ENCODE data around the gene C15orf61. TPM values are rescaled to one million over a fixed set of nuclear protein-coding genes. Genes with fewer than 3 reads are reported as not detected.

The C15orf61 gene
- total and polyA plus RNA-seq, 2 of the 13 experiments (the other 11 are each of a cell fraction or from before 2014, with no cell fraction given): 2.1 to 6.6 TPM

GRCh38 chr15:67564968-67565345, 44.0 kb downstream of the C15orf61 start (continued):
- no peak for TF ChIP-seq ZNF549 (CRISPR knock-in tag; IDR thresholded peaks at IDR 0.05)
- no peak for TF ChIP-seq TRAFD1 (CRISPR knock-in tag; IDR thresholded peaks at IDR 0.05; ENCODE audit: borderline replicate concordance)

GRCh38 chr15:67569668-67570067, 48.7 kb downstream of the C15orf61 start:
- FAIRE-seq: no peak
- BruUV-seq (replicated peaks): no TSS peak
- intact Hi-C loops (cut with micrococcal nuclease; ENCODE audit: unreplicated experiment): no loop called here
- no peak for TF ChIP-seq ZC3H13 (CRISPR knock-in tag; IDR thresholded peaks at IDR 0.05)
- no peak for TF ChIP-seq REL (CRISPR knock-in tag; conservative IDR thresholded peaks at IDR 0.05)
- no peak for TF ChIP-seq MATR3 (CRISPR knock-in tag; IDR thresholded peaks at IDR 0.05)
- TF ChIP-seq RFX3 (CRISPR knock-in tag; IDR thresholded peaks at IDR 0.05): no peak
- no peak for TF ChIP-seq PHB2 (IDR thresholded peaks at IDR 0.05; ENCODE audit: partially characterized antibody)
- TF ChIP-seq ZNF281 (CRISPR knock-in tag; IDR thresholded peaks at IDR 0.05; ENCODE audit: borderline replicate concordance): no peak
- TF ChIP-seq ZNF549 (CRISPR knock-in tag; IDR thresholded peaks at IDR 0.05): no peak
- no peak for TF ChIP-seq RBM22 (optimal IDR thresholded peaks at IDR 0.05; ENCODE audit: low read length)
- TF ChIP-seq CEBPZ (IDR thresholded peaks at IDR 0.05; ENCODE audit: low read length): no peak
- no peak for TF ChIP-seq TSC22D2 (CRISPR knock-in tag; IDR thresholded peaks at IDR 0.05; ENCODE audit: borderline replicate concordance)
- no peak for TF ChIP-seq ZNF790 (CRISPR knock-in tag; IDR thresholded peaks at IDR 0.05; ENCODE audit: borderline replicate concordance)
- TF ChIP-seq HMG20B (CRISPR knock-in tag; conservative IDR thresholded peaks at IDR 0.05): no peak
- no peak for TF ChIP-seq ATF4 (CRISPR knock-in tag; IDR thresholded peaks at IDR 0.05)
- TF ChIP-seq ZKSCAN1 (IDR thresholded peaks at IDR 0.05; ENCODE audit: low read length): no peak
- TF ChIP-seq ARNTL (CRISPR knock-in tag; IDR thresholded peaks at IDR 0.05): no peak

More at GRCh38 chr15:67569668-67570067, 48.7 kb downstream of the C15orf61 start:
- no peak overlapping the region for H3K9ac ChIP-seq (ENCODE audit: insufficient read depth, low read depth, low read length)
- no peak overlapping the region for H2AFZ ChIP-seq (ENCODE audit: low read length)
- ATAC-seq: no peak
- H4K20me1 ChIP-seq (ENCODE audit: insufficient read depth, low read length): no peaks in the 10 kb centered on the region
- no peak overlapping the region for H3K27ac ChIP-seq (ENCODE audit: extremely low read length, insufficient read depth, low read length)
- no peaks in the 10 kb centered on the region for H3K27me3 ChIP-seq (ENCODE audit: control insufficient read depth in 1 of 2, insufficient read depth in 2 of 2, low read length in 2 of 2)
- H3K4me3 ChIP-seq (replicated peaks in 1 of 3; ENCODE audit: insufficient read depth in 1 of 3, low read depth in 2 of 3, low read length in 3 of 3): no peak overlapping the region
- H3K4me2 ChIP-seq (ENCODE audit: low read depth, low read length): no peak overlapping the region
- no peak for DNase-seq (ENCODE audit: low spot score)
- no peaks in the 10 kb centered on the region; a peak in 1 of 5 replicates for H3K36me3 ChIP-seq (replicated peaks in 1 of 2; ENCODE audit: control insufficient read depth in 1 of 2, insufficient read depth in 2 of 2, low read length in 2 of 2)
- ChIA-PET CTCF (ENCODE audit: low intra/inter-chr PET ratio, low total read pairs) (no interaction called here), POLR2A (no interaction called here)
- no peaks in the 10 kb centered on the region for H3K9me3 ChIP-seq (ENCODE audit: low read length)
- in situ Hi-C loops (cut with HindIII; ENCODE audit: extremely low pct_ligation_motif_present, low pct_unique_long_range_greater_than_20kb): no loop called here
- WGBS (ENCODE audit: low lambda C conversion rate): 93% methylated on average over 3 of the region's 3 CpGs
- H3K79me2 ChIP-seq (ENCODE audit: insufficient read depth, low read length): no peaks in the 10 kb centered on the region
- H3K4me1 ChIP-seq (ENCODE audit: insufficient read depth, low read length): no peaks in the 10 kb centered on the region
